Astrocyte of the spinal cord (primary cell): ENCODE data around the gene ZNF343.

Experiments
- DNase-seq: peaks from one replicate; pipeline ENCODE4 v3.0.0; 2011; ENCODE audit warnings: low read depth, low spot score
- H3K4me3 ChIP-seq: 2 replicates; pipeline ENCODE4 v1.5.1; 2011; ENCODE audit warnings: low read depth, mild to moderate bottlenecking, low read length, moderate library complexity
- in situ Hi-C: cut with HindIII; loops from 2 replicates; pipeline ENCODE4 v1.10.0; 2017; ENCODE audit warnings: low sequenced_read_pairs
- TF ChIP-seq, protein P1 (sequence below): IDR thresholded peaks from 2 replicates; pipeline ENCODE4 v1.5.1; 2012; ENCODE audit warnings: low read depth, mild to moderate bottlenecking, low read length, inconsistent platforms

Gene ZNF343

GRCh38 chr20:2538931-2539720, 30.4 kb upstream of the ZNF343 start:
- no peak overlapping the region for H3K4me3 ChIP-seq
- TF ChIP-seq, protein P1, sequence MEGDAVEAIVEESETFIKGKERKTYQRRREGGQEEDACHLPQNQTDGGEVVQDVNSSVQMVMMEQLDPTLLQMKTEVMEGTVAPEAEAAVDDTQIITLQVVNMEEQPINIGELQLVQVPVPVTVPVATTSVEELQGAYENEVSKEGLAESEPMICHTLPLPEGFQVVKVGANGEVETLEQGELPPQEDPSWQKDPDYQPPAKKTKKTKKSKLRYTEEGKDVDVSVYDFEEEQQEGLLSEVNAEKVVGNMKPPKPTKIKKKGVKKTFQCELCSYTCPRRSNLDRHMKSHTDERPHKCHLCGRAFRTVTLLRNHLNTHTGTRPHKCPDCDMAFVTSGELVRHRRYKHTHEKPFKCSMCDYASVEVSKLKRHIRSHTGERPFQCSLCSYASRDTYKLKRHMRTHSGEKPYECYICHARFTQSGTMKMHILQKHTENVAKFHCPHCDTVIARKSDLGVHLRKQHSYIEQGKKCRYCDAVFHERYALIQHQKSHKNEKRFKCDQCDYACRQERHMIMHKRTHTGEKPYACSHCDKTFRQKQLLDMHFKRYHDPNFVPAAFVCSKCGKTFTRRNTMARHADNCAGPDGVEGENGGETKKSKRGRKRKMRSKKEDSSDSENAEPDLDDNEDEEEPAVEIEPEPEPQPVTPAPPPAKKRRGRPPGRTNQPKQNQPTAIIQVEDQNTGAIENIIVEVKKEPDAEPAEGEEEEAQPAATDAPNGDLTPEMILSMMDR: no peak
- DNase-seq: no peak
- in situ Hi-C loops: no loop called here

DNA sequence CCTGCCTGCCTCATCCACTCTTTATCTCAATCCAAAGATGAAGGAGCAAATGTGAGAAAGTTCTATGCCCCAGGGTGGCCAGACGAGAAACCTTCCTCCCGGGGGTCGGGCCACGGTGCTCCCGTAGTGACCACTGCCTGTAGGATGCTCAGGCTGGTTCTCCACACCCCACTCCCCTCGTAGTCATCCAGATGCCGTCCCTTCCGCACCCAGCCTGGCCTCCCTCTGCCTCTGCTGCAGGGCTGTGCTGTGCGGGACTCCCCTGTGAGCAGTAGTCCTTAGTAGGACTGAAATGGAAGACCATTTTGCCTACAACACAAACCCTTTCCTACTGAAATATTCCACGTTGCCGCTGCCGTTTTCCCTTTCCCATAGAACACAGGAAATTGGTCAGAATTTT, 29.6 kb upstream of the ZNF343 start:
- no peak overlapping the region for H3K4me3 ChIP-seq
- in situ Hi-C loops: no loop called here

DNA sequence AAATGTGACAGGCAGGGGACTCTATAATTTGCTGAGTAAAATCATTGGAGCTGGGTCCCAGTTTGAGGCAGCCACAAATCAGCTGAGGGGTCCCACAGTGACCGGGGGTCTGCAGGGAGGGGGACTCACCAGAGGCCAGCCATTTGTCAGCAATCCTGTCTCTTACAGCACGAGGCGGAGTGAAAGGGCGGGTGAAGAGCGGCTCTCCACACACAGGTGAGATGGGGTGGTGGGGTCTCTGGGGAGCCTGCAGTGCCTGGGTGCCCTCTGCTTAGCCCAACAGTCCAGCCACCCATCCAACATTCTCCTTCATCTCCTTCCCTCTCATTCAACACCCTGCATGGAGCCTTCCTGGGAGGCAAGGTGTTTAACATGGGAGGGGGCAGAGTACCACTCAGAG, 28.4 kb upstream of the ZNF343 start:
- H3K4me3 ChIP-seq: no peak overlapping the region
- in situ Hi-C loops: no loop called here
- TF ChIP-seq, protein P1: no peak
- no peak for DNase-seq

More for the DNA sequence above, 29.6 kb upstream of the ZNF343 start:
- no peak for DNase-seq
- TF ChIP-seq, protein P1: no peak

- no peak for DNase-seq
- TF ChIP-seq, protein P1: no peak
- in situ Hi-C loops: no loop called here
- H3K4me3 ChIP-seq: no peak within 1 kb of the TSS
These were observed 27.9 kb upstream of the ZNF343 start, which contains the start of gene TMC2 for GRCh38 chr20:2536560-2536986. Gene TMC2 (plus strand): TSS chr20:2536573. CDS start chr20:2536622, 49 bp downstream.

DNA sequence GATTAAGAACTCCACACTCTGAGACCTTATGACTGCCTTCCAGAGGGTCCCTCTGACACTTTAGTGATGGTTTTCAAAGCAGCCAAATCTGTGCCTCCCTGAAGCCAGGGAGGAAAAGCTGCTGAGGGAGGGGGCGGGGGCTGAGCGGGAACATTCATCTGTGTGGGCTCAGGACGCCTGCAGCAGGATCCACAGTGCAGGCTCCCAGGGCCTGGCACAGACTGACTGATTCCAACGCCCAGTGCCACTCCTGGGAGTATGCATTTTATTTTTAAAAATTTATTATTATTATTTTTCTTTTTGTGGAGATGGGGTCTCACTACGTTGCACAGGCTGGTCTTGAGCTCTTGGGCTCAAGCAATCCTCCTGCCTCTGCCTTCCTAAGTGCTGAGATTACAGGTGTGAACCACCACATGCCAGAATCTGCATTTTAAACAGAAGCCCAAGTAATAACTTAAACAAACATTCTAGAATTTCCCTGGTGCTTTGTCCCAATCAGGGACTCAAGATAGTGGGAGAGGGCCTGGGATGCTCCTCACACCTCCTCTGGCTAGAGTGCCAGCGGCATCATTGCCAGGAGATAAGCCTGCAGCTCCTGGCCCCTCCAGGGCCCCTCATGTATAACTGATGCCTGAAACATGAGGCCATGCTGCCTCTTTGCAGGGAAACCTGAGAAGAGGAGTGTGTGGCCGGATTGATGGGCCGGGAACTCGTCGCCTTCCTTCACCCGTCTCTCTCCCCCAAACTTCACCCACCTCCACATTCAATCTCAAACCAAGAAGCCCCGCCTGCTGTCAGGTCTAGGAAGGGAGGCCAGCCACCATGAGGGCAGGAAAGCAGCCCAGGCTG, 27.2 kb upstream of the ZNF343 start:
- no peak for DNase-seq
- in situ Hi-C loops: no loop called here
- TF ChIP-seq, protein P1: no peak
- H3K4me3 ChIP-seq: no peak overlapping the region

DNA sequence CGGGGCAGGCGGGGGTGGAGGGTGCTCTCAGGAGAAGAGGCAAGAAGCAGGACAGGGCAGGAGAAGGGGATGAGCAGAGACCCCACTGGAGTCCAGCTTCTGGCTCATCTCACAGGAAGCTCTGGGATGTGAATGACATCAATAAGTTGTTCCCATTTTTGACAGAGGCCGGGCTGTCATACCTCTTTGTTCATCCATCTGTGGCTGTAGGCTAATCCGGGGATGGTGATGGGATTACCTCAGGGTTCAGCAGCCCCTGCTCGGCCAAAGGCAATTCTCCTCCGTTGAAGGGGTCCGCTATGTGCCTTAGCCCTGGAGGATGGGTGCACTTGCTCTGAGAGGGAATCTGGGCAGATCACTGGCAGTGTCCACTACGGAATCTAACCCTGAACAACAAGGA, 24.4 kb upstream of the ZNF343 start:
- H3K4me3 ChIP-seq: no peak overlapping the region
- DNase-seq: no peak
- in situ Hi-C loops: no loop called here
- TF ChIP-seq, protein P1: no peak
